ENCODE data around the gene ST8SIA5. TPM values are rescaled to one million over a fixed set of nuclear protein-coding genes. Genes with fewer than 3 reads are reported as not detected.

The ST8SIA5 gene
- total RNA-seq, 1 donor from 2014 or later: 5.4 TPM

GRCh38 chr18:46679846-46680598, 76.8 kb downstream of the ST8SIA5 start:
- no peak for ATAC-seq
- no peak for DNase-seq
- intact Hi-C loops (cut with micrococcal nuclease): no loop called here

GRCh38 chr18:46678785-46679399, 78.0 kb downstream of the ST8SIA5 start:
- ATAC-seq: no peak
- DNase-seq: no peak
- intact Hi-C loops (cut with micrococcal nuclease): no loop called here

DNA sequence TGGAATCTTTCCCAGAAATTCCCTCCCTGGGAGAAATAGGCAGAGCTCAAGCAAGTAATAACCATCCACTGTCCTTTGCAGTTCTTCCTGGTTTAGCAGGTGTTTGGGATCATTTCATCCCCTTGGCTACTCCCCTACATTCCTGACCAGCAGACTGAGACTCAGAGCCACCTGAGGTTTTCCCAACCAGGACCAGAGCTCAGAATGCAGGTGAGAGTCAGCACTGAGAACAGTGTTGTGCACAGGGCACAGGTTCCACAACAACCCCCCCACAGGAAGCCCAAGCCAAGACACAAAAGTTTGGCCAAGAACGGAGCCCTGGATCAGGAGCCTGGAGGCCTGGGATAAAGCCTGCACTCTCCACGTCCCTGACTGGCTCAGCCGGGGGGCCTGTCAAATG, 78.8 kb downstream of the ST8SIA5 start:
- DNase-seq (no peak), ATAC-seq (no peak)
- intact Hi-C loops (cut with micrococcal nuclease): no loop called here

DNA sequence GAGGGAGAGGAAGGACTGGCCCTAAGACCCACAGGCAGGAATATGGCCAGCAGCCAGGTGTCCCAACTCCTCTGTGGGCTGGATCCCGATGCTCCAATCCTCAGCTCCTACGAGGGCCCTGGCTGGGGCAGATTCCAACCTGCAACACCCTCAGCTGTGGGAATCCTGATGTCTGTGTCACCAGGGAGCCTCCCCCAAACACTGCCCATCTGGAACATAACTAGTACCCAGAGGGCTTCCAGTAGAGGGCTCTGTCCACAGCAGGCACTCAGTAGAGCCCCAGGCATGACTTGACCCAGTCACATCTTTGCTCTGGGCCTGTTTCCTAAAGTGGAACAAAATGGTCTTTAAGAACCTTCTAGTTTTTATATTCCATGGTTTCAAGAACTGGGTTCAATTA, 79.2 kb downstream of the ST8SIA5 start:
- ATAC-seq (peak; percentile 66), DNase-seq (no peak)
- intact Hi-C loops (cut with micrococcal nuclease): no loop called here

DNA sequence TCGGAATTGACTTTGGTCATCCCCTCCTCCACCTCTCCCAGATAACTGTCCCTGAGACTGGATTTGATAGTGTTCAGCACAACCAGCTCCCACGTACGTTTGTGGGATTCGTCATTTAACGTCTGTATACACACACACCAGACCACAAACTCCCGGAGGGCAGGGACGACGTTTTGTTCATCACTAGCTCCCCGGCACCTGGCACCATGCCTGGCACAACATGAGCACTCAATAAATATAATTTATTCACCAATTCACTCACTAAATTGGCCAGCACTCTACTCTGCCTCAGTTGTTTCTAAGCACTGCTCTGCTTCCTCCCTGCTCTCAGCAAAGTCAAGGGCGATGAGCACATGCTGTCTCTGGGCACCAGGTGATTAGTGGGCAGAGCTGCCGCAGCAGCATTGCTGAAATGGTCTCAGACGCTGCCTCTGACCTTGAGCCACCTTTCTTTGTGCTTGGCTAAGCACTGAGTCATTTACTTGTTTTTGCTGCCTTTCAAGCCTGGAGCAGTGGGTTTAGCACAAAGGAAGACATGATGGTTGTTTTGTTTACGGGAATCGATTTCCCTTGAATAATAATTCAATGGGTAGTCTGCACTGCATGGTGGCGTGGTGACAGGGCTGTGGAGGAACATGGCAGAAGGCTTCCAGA, 80.5 kb downstream of the ST8SIA5 start:
- intact Hi-C loops (cut with micrococcal nuclease): no loop called here
- ATAC-seq (peak; percentile 39), DNase-seq (no peak)

- ATAC-seq (no peak), DNase-seq (no peak)
- intact Hi-C loops (cut with micrococcal nuclease): no loop called here
Measured at GRCh38 chr18:46675112-46675511, 81.7 kb downstream of the ST8SIA5 start.

DNA sequence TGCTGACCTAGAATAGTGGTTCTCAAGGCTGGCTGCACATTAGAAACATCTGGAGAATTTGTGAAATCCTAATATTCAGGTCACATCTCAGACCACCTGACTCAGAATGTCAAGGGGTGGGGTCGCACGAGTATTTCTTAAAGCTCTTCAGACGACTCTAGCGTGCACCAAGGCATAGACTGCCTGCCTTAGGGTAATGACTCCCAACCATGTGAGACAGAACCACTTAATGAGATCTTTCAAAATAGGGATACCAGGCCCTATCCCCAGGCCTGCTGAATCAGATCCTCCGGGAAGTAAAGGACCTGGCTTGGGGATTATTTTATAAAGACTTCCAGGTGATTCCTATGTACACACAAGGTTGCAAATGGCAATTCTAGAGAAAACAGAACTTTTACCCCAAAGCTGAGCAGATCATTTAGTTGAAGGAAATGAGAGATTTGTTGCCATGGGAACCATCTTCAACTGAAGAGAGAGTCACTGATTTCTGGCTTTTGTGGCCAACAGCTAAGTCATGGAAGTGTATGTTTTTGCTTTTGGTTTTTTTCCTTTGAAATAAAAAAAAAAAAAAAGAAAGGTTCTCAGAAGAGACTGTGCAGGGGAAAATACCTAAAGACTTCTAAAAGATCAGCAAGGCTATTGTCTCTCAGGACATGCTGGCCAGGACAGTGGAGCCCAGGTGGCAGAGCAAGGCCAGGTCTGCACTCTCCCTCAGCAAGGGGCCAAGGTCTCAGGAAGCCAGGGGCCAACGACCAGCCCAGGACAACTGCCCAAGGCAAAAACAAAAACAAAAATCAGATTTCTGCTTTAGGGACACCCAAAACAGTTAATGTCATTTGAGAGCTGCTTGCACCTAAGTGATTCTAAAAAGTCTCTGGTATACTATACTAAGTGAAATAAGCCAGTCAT, 84.5 kb downstream of the ST8SIA5 start:
- intact Hi-C loops (cut with micrococcal nuclease): no loop called here
- DNase-seq: no peak
- ATAC-seq: no peak

DNA sequence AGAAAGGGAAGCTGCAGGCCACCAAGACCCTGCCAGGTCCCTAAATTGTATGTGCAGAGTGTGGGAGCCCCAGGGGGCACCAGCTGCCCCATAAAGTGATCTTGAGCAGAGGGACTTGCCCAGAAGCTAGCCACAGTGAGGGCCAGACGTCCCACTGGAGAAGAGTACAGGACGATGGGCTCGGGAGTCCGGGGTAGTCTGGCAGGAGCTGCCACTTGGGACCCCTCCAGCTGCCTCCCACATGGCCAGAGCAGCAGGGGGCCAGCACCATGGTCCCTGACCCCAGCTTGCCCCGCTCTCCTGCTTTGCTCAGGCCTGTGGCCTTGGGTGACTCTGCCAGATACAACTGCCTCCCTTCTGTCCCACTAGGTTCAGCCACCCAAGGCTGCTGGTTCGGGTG, 88.2 kb downstream of the ST8SIA5 start:
- ATAC-seq (no peak), DNase-seq (no peak)
- intact Hi-C loops (cut with micrococcal nuclease): no loop called here

- intact Hi-C loops (cut with micrococcal nuclease): no loop called here
- no peak for ATAC-seq
- DNase-seq: no peak
Measured at GRCh38 chr18:46668135-46668534, 88.7 kb downstream of the ST8SIA5 start.

DNA sequence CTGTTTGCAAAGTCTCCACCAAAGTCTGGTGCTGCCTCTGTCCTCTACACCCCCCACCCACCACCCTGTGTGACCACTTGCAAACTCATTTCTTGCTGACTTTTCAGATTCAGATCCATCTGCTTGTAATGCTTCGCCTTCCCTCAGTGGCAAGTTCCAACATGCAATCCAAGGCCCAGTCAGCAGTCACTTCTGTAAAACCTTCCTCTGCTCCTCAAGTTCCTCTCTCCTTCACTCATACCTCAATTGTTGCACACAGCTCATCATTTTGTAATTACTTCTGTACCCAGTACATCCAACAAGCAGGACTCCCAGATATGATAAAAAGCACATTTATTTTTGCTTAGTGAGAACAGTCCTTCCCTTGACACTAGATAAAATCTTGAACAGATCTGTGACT, 93.3 kb downstream of the ST8SIA5 start:
- intact Hi-C loops (cut with micrococcal nuclease): no loop called here
- ATAC-seq: no peak
- no peak for DNase-seq

DNA sequence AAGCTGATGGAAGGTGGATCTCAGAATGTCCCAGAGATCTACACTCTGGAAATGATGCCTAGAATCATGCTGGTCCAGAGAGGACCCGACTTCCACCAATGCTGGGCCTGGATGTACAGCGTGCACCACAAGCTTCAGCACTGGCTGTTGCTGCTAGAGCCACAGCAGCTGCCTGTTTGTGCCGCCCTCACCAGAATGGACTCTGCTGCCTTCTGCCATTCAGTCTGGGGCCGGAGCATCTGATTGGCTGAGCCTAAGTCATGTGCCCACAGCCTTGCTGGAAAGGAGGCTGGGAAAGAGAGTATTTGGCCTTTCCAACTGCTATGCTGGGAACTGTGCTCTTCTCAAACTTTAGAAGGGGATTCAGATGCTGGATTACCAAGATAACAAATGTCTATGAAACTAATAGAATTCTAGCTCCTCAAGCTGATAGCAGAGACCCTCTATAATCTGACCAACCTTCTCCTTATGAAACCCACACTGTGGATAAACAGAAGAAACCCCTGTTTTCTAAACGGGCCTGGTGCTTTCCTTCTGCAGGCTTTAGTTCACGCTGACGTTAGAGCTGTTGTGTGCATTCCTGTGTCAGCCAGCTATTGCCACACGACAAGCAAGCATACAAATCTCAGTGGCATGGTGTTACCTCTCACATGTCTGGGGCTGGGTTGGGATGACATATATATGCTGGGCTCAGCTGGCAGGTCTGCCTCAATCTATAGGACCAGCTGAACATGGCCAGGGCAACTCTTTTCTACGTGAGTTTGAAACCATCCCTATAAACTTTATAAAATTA, 95.7 kb downstream of the ST8SIA5 start:
- DNase-seq (no peak), ATAC-seq (no peak)
- intact Hi-C loops (cut with micrococcal nuclease): no loop called here

GRCh38 chr18:46659484-46659883, 97.4 kb downstream of the ST8SIA5 start:
- intact Hi-C loops (cut with micrococcal nuclease): loop anchor here (5.0 to 10.0 kb wide), 2 partner anchors 85 to 512 kb away; no protein-coding TSS in a partner anchor
- no peak for ATAC-seq
- no peak for DNase-seq

- no peak for ATAC-seq
- intact Hi-C loops (cut with micrococcal nuclease): loop anchor here (5.0 to 10.0 kb wide), 2 partner anchors 83 to 510 kb away; no protein-coding TSS in a partner anchor
Measured at GRCh38 chr18:46657115-46657955, 99.5 kb downstream of the ST8SIA5 start, which contains the start of gene LOXHD1. Gene LOXHD1 (minus strand): TSS chr18:46657220. CDS start chr18:46657033, 187 bp downstream.

GRCh38 chr18:46656326-46657114, 100.3 kb downstream of the ST8SIA5 start:
- intact Hi-C loops (cut with micrococcal nuclease): loop anchor here (5.0 to 10.0 kb wide), 2 partner anchors 82 to 509 kb away; no protein-coding TSS in a partner anchor
- DNase-seq (no peak), ATAC-seq (no peak)

More at GRCh38 chr18:46657115-46657955, 99.5 kb downstream of the ST8SIA5 start, which contains the start of gene LOXHD1:
- DNase-seq: no peak

- intact Hi-C loops (cut with micrococcal nuclease): loop anchor here (10.0 kb wide), 1 partner anchor 78 kb away; no protein-coding TSS in a partner anchor
- DNase-seq: no peak
- no peak for ATAC-seq
Measured at GRCh38 chr18:46652372-46652771, 104.5 kb downstream of the ST8SIA5 start.

- intact Hi-C loops (cut with micrococcal nuclease): loop anchor here (10.0 kb wide), 1 partner anchor 76 kb away; no protein-coding TSS in a partner anchor
- no peak for ATAC-seq
- DNase-seq: no peak
Measured at GRCh38 chr18:46650681-46651080, 106.2 kb downstream of the ST8SIA5 start.
